Panc1 (cell line): Measurements from ENCODE around the gene ARFGAP1.

Source experiments
- CTCF ChIP-seq: fragments of 450-650 bp; IDR thresholded peaks from 2 replicates; pipeline ENCODE4 v1.5.1; 2017; ENCODE audit warnings: mild to moderate bottlenecking
- POLR2AphosphoS5 ChIP-seq: IDR thresholded peaks from 2 replicates; pipeline ENCODE4 v1.6.1; 2012; ENCODE audit warnings: mild to moderate bottlenecking, low read depth, low read length, moderate library complexity
- TCF7L2 ChIP-seq: IDR thresholded peaks from 2 replicates; pipeline ENCODE4 v1.6.1; 2011; ENCODE audit warnings: mild to moderate bottlenecking, low read depth, low read length, inconsistent platforms

DNA sequence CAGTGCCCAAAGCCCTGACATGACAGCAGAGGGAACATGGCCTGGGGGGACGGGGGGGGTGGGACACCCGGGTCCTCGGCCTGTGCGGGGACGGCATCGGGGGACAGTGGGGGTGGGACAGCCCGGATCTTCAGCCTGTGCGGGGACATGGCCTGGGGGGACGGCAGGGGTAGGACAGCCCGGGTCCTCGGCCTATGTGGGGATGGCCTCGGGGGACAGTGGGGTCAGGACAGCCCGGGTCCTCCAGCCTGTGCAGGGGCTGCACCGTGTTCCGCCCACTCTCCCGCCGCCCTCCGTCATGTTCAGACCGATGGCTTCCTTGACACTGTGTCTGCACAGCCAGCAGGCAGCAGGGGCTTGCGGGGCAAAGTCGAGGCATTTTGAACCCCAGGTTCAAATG, 29.9 kb upstream of the ARFGAP1 start:
- no peak for TF ChIP-seq CTCF
- TF ChIP-seq POLR2AphosphoS5, result no peak
- no peak for TF ChIP-seq TCF7L2
